ENCODE measurements around the gene STAT4.

DNA sequence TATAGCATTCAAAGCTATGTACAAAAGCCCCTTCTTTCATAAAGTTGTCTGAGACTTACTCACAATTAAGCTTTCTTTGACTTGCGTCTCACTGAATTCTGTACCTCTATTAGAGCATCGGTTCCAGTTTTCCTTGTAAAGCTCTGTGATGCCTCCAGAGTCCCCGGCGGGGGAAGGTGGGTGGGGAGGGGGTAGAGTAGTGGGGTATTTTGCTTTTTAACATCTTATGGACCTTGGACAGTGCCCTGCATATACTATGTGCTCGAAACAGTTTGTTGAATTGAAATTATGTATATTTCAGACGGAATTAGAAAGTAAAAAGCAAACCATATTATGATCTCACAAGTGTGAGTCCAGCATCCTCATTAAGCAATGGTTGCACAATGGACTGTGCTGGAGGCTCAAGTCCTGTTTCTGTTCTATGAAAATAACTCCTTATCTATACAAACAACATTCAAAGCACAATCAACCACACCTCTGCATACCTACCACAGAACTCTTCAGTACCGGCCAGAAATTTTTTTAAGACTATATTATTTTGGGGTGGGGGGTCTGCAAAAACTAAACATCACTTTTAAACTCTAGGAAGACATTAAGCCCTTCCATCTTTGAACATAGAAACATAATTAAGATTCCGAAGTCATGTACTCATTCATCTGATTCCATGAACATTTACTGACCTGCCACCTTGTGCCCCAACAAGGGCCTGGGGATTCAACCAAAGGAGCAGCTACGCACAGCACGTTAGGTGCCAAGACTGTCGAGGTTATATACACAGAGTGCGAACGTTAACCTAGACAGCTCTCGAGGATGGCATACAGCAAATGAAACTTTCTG is 137.7 kb downstream of the STAT4 start:
- TF ChIP-seq, protein P1, sequence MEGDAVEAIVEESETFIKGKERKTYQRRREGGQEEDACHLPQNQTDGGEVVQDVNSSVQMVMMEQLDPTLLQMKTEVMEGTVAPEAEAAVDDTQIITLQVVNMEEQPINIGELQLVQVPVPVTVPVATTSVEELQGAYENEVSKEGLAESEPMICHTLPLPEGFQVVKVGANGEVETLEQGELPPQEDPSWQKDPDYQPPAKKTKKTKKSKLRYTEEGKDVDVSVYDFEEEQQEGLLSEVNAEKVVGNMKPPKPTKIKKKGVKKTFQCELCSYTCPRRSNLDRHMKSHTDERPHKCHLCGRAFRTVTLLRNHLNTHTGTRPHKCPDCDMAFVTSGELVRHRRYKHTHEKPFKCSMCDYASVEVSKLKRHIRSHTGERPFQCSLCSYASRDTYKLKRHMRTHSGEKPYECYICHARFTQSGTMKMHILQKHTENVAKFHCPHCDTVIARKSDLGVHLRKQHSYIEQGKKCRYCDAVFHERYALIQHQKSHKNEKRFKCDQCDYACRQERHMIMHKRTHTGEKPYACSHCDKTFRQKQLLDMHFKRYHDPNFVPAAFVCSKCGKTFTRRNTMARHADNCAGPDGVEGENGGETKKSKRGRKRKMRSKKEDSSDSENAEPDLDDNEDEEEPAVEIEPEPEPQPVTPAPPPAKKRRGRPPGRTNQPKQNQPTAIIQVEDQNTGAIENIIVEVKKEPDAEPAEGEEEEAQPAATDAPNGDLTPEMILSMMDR (conservative IDR thresholded peaks at IDR 0.05 in 1 of 2, IDR thresholded peaks at IDR 0.05 in 1 of 2; ENCODE audit: extremely low read depth in 1 of 2, insufficient read depth in 1 of 2, low read depth in 1 of 2, low read length in 2 of 2), result no peak
- no peak for TF ChIP-seq EZH2 (IDR thresholded peaks at IDR 0.05; ENCODE audit: borderline replicate concordance, low read length)

Measured in mammary epithelial cell (primary cell).